Cardiac septum (tissue), 1 donor: ENCODE measurements around the gene DNM3. TPM values are rescaled to one million over a fixed set of nuclear protein-coding genes. Genes with fewer than 3 reads are reported as not detected.

Source experiments
- DNase-seq: peaks from one replicate; pipeline ENCODE4 v3.0.0-alpha.2; 2020; ENCODE audit warnings: low spot score
- intact Hi-C: fragments of 100-400 bp; cut with DNase I; formaldehyde crosslinking; loops from one replicate; pipeline ENCODE4 v1.14.0; 2022
- total RNA-seq: library from RNA; stranded (reverse); fragmentation: NEBNext Ultra II Directional; extraction: Animal tissue kit (Norgen Biotek cat#: 25700); gene quantifications from one replicate; pipeline ENCODE4 v1.2.1, GENCODE V29; 2021
- donor health status: DM: no; HTN: no; CAD: no.

Gene DNM3
- total RNA-seq, 1 donor from 2014 or later = 2.4 TPM

DNA sequence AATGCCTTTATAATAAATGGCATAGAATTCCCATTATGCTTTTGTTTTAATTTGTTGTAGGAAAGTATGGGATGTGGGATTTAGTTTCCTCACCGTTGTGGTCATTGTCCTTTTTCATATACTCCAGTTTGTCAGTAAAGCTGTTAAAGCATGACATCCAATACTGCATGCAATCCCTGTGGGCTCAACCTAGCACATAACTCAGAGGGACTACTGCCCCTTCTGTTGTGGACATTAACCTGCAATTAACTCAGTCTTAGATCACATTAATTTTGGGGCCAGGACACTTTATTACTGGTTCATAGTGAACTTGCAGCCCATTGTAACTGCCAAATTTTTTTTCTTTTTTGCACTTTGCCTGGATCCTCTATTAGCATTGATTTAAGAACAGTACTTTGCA, 112.5 kb downstream of the DNM3 start:
- DNase-seq = no peak

DNA sequence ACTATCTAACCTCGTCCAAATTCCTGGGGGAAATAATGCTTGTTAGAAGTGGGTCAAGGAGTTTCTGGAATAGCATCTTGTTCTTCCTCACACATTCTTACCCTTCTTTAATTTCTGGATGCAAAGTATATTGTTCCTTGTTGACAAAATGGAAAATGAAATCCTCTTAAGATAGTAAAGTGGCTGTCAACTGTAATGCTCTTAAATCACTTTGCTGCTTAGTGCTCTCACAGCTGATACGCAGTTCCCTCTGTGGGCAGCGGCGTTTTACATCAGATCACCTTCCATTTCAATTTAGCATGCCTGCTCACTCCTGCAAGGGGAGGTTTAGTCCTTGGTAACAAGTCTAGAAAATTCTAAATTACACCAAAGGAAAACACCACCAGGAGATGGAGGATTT, 113.1 kb downstream of the DNM3 start:
- intact Hi-C loops = no loop called here
- DNase-seq = no peak

More for the DNA sequence above, 112.5 kb downstream of the DNM3 start:
- intact Hi-C loops = no loop called here

DNA sequence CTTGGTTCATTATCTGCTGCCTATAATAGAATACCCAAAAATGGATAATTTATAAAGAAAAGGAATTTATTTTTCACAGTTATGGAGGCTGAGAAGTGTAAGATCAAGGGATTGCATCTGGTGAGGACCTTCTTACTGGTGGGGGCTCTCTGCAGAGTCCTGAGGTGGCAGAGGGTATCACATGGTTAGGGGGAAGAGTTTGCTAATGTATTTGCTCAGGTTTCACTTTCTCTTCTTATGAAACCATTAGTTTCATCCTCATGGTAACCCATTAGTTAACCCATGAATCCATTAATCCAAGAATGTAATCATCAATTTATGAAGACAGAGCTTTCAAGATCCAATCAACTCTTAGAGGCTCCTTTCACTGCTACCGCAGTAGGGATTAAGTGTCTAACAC, 120.6 kb downstream of the DNM3 start:
- no peak for DNase-seq
- intact Hi-C loops = no loop called here

DNA sequence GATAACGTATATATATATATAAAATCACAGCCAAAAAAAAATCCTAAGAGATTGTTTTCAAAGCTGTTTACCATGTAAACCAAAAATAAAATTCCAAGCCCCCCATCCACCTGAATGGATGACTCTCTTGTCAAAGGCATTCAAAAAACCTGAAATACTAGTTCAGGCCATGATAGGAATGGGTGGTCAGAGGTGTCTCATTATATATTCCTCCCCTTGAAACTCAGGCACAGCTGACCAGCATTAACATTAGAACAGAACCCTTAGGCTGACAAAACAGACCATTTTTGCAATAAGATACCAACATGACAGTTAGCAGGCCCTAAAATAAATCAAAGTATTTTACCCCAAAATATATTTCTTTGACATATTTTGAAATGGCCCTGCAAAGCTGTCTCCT, 122.5 kb downstream of the DNM3 start:
- intact Hi-C loops = no loop called here
- DNase-seq = no peak

DNA sequence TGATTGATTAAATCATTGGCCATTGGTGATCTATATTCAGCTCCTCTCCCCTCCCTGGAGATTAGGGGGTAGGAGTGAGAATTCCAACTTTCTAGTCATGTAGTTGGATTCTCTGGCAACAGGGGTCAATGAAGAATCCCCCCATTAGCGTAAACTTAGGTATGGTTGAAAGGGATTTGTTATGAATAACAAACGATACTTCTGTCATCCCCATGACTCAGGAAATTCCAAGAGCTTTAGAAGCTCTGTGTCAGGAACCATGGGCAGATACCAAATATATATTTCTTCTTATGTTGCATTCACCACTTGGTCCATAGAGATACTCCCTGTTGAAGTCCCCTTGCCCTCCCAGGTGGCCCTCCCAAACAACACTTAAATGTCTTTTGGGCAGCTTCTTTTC, 124.5 kb downstream of the DNM3 start:
- DNase-seq = no peak
- intact Hi-C loops = no loop called here

DNA sequence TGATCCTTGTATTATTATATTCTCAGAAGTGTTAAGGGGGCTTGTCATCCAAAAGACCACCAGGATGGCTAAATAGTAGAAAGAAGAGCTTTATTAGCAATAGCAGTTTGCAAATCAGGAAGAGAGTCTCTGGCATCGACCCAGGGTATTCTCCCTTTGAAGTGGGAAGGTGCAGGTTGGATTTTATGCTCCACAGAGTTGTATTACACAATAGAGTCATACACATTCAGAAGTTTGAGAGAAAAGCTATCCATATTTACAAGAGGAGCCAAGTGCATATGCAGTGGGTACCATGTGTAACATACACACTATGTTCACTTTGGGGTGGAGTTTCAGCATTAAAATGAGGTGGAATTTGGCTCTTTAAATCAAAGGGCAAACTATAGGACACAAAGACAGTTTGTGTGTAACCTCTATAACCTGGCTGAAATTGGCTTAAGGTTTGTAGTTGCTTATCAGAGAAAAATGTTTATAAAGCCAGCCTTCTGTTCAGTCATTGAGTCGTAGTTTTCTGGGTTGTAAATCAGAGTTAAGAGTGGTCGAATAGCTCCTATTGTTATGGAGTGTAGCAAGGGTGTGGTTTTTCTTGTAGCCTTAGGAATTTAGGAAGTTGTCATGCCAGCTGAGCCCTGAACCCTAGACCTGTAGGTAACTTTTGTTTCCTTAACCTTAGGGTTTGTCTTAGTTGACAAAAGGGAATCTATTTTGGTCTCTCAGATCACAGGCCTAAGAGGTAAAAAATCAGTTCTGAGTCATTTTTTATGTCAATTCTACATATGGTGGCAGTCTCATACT, 125.3 kb downstream of the DNM3 start:
- intact Hi-C loops = no loop called here
- DNase-seq = no peak

DNA sequence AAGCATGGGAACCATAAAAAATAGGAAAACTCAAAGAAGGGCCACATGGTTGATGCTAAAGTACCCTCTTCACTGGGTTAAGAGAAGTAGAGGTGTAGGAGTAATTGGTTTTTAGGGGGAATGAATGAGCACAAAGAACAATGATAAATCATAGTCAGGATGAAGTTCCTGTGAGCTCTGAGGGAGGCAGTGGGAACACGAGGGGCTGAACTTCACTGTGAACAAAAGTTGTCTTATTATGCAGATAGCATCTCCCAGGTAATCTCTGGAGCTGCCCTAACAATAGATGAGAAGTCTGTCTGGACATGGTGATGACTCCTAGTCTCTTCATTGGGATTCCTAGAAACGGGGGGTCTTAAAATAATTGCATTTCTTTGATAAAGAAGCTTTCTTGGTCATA, 127.9 kb downstream of the DNM3 start:
- intact Hi-C loops = no loop called here
- DNase-seq = no peak

DNA sequence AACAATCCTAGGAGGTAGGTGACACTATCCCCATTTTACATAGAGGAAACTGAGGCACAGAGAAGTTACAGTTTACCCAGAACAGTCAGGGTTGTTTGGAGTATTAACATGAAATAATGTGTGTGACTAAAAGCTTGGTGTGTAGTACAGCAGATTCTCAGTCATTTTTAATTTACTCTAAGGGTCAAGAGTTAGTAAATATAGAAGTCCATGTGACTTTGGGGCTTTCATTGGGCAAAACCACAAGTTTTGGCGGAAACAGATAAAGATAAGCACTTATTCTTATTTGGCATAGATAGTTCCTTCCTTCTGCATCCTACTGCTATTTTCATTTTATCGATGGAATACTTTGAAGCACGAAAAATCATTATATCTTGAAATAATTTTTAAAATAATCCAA, 128.5 kb downstream of the DNM3 start:
- DNase-seq = no peak
- intact Hi-C loops = no loop called here

DNA sequence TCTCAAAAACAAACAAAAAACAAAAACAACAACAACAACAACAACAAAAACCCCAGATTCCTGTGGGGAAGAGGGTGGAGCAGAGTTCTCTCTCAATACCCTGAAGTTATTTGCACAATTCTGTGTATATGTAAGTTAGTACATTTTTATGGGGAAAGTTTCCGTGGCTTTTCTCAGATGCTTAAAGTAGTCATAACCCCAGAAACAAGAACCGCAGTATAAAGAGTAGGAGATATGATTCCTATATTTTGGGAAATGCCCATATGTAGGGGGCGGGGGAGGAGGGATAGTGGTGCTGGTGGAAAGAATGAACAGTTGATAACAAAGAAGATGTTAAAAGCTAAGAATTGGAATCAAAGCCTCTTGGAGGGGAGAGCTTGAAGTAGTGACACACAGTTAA, 131.5 kb downstream of the DNM3 start:
- no peak for DNase-seq
- intact Hi-C loops = no loop called here

DNA sequence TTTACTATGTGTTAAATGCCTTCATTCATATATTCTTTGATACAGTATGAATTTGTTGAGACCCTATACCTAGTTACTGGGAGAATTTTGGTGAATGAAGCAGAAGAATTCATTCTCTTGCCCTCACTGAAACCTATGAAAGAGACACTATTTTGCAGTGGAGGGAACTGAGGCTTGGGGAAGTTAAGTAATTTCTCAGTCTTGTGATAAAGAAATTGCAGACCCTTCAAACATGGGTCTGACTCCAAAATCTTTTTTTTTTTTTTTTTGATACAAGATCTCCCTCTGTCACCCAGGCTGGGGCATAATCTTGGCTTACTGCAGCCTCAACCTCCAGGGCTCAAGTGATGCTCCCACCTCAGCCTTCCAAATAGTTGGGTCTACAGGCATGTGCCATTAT, 132.1 kb downstream of the DNM3 start:
- DNase-seq = no peak
- intact Hi-C loops = no loop called here

DNA sequence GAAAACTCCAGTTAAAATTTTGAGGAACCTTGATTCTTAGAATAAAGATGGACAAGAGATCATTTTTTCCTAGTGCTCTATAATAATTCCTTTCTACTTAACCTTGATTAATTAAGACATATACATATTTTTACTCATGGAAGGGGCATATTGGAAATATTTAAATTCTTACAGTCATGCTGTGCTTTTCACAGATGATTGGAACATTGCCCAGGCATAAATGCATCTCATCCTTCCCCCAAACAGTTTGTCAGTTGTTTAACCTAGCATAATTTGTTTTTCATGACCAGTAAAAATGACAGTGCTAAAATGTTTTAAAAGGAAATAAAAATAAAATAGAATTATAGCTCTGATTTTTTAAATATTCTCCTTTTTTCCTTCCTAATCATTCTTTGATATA, 140.0 kb downstream of the DNM3 start:
- DNase-seq = no peak
- intact Hi-C loops = loop anchor here (5.0 kb wide), 1 partner anchor 339 kb away; no protein-coding TSS in a partner anchor

DNA sequence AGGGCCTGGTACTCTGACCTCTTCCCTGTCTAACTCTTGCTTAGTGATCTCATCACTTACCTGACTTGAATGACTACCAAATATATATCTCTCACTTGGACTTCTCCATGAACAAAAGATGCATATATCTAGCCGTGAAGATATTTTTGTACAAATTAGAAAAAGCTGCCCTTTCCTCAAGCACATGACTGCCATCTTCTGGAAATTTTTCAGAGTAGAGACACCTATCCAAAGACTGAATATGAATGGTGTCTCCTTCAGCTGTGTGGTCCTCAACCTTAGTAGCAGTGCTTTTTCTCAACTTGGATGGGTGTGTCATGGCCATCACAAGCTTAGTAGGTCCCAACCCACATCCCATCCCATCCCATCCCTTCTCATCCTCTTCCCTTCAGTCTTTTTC, 142.3 kb downstream of the DNM3 start:
- DNase-seq = no peak
- intact Hi-C loops = loop anchor here (1.0 to 5.0 kb wide), 2 partner anchors 181 to 341 kb away; no protein-coding TSS in a partner anchor

DNA sequence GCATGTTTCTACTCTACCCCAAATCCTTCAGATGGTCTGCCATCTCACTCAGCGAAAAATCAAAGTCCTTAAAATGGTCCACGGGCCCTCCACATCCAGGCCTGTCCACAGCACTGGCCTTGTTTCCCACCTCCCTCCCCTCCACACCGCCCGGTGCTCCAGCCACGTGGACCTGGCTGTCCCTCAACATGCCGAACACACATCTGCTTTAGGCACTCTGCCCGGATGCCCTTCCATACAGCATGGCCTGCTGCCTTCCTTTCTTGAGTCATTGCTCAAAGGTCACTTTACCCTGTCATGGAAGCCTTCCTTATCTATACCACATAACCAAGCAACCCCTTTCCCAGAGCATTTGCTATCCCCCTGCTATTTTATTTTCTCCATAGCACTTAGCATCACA, 143.0 kb downstream of the DNM3 start:
- intact Hi-C loops = loop anchor here (5.0 kb wide), 1 partner anchor 342 kb away; no protein-coding TSS in a partner anchor
- DNase-seq = no peak

DNA sequence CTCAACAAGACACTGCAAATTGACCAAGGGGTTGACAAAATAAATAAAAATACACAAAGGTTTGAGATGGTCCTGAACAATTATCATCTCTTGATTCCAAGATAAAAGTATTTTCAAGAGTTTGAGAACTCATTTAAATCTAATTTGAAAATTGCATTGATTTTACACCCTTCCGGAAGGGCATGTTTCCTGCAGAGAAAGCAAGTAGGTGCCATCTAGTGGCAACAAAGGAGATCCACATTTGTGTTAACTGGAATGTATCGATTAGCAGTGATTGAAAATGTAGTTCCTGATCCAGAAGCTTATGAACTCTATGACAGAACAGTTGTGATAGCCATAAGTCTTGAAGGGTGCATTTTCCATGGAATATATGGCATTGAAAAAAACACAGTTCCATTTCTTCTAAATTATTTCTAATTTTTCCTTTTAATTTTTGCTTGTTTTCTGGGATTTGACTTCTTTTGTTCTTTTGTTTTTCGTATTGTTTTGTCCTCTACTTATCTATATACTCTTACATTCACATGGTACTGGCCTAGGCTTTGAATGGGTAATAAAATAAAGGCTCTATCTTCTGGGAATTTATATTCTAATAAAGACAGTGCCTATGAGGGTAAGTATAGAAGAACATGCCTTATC, 143.7 kb downstream of the DNM3 start:
- DNase-seq = no peak
- intact Hi-C loops = loop anchor here (5.0 kb wide), 1 partner anchor 343 kb away; no protein-coding TSS in a partner anchor

DNA sequence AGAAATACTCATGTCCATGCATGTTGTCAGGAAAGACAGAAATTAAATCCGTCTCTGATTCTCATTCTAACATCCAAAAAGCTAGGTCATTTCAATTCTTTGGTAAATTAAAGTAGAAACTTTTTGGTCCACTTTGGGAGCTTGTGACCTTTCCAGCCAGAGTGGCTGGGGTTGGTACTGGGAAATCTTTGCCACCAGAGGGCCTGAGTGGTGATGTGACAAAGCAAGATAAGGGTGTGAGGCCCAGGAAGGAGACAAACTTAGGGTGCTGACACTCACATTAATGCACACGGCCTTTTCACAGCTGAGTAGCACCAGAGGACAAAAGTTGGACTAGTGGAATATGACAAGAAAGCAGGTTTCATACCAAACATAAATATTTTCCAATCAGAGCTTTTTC, 144.3 kb downstream of the DNM3 start:
- no peak for DNase-seq
- intact Hi-C loops = no loop called here

DNA sequence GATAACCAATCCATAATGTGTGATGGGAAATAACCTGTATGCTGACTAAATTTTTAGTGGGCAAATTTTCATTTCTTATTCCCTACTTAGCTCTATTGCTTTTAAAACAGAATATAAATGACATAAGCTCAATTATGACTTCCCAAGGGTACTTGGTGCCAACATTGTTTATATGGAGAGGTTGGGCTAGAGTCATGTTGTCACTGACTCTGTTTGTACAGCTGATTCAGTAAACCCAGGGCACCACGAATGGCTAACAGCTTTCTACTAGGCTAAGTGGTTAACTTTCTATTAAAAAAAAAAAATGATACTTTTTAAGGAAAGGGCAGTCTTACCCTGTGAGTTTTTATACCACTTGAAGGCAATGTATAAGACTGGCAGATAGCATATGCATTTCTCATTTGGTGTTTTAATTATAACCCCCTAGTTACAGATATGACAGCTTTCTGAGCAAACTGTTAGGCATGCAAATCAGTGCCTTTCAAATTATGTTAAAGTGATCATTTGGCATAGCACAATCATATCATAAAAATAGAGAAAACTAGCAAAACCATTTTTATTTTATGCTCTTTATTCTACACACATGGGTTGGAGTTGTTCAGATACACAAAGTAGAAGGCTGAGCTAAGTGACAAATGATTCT, 147.1 kb downstream of the DNM3 start:
- no peak for DNase-seq
- intact Hi-C loops = no loop called here

DNA sequence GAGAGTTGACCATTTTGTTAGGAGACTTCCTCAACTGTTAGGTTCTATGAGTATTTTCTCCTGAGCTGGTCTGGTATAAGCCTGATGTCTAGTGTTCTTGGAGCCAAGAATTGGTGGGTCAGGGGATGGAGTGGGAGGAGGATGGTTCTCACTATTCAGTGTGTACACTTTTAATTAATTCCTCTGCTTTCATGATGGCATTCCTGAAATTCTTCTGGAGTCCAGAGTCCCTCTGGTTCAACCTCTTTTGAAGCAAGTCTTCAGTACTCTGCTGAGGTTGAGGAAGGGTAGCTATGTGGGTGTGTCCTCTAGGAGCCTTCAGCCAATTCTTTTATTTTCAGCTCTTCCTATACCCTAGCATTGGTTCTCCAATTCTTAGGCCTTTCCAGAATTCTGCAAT, 149.1 kb downstream of the DNM3 start:
- no peak for DNase-seq
- intact Hi-C loops = no loop called here

DNA sequence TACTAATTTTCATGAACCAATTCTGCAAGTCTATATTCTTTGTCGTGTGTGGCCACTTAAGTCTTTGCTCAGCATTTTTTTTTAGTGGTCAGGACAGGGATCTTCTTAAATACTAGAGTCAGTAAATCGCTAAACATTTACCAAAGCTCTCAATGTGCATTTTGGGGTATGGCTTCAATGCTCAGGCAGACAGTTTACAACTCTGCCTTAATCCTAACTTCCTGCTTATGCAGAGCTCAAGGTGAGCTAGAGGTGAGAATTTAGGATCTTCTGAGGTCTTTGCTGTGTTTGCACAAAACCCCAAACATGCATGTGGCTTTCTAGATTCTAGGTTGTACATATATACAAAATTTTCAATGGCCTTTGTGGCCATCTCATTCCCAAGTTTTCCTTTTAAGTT, 153.0 kb downstream of the DNM3 start:
- DNase-seq = no peak
- intact Hi-C loops = no loop called here

DNA sequence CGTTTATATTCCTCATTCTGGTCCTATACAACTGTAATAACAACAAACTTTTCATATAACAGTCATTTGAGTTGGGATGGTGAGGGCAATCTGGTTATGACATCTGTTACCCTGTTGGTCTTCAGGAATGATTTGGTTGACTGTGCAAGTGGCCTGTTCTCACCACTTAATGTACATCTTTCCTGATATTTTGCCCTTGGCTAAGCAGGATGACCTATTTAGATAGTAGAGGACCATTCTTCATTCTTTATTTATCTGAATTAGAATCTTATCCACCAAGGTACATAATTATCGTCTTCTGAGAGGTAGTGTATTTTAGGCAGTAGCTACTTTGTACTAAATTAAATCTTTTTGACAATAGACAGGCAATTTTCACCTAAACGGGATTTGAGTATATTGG, 154.3 kb downstream of the DNM3 start:
- intact Hi-C loops = no loop called here

DNA sequence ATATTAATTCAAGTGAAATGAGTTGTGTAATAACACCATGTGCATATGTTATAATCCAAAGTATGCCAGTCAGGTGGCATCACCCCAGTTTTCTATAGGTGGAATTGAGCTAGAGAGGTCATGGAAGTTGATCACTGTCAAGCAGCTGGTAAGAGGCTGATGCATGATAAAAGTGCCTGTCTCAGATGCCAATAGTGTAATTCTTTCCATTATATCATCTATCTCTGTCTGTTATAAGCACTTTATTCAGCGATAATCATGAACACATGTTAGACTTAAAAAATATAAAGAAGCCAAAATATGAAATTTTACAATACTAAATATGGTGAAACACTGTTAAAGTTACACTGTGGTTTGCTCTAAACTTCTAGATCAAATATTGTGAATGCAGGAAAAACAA, 156.6 kb downstream of the DNM3 start:
- DNase-seq = no peak
- intact Hi-C loops = no loop called here

More for the DNA sequence above, 154.3 kb downstream of the DNM3 start:
- no peak for DNase-seq

DNA sequence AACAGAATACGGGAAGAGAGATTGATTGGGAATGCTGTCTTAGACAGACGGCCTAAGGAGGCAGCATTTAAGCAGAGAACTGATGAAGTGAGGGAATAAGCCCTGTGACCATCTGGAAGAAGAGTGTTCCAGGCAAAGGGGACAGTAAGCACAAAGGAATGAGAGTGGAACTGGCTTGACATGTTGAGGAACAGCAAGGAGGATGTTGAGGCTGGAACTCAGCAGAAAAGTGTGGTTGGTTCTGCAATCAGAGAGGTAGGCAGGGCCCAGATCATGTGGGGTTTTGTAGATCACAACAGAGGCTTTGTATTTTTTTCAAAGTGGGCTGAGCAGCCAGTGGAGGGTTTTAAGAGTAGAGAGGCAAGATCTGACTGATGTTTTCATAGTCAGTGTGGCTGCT, 157.4 kb downstream of the DNM3 start:
- DNase-seq = no peak
- intact Hi-C loops = no loop called here
